ENCODE data around the gene ZSWIM7. TPM values are rescaled to one million over a fixed set of nuclear protein-coding genes. Genes with fewer than 3 reads are reported as not detected.
A peak's percentile ranks its signal among the peaks of the same experiment; 100 is the strongest.

ZSWIM7 gene
- total and polyA plus RNA-seq, 4 experiments from 2014 or later = 30.2 to 66.5 (median 43.9) TPM

DNA sequence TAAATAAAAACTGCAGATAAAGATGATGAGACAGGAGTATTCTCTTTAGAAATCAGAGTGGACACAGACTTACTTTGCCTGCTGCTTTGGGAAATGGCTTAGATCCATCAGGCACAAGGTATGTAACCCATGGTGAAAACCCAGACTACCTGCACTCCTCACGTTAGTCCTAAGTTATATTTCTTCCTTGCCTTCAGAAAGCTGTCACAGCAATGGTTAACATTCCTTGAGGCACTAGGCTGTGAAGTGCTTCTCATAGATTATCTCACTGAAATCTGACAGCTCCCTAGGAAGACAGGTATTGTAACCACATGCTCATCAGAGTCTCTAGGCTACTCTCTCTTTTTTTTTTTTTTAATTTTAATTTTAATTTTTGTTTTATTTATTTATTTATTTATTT, 20.9 kb downstream of the ZSWIM7 start:
- no peak overlapping the region for H3K4me3 Mint-ChIP-seq
- H3K27ac ChIP-seq (ENCODE audit: low read depth, low read length) = no peak overlapping the region
- peaks cover 13% of the 10 kb centered on the region for H3K36me3 ChIP-seq (ENCODE audit: insufficient read depth, low read length)
- intact Hi-C loops (cut with micrococcal nuclease) = no loop called here
- no peaks in the 10 kb centered on the region for H3K9me3 ChIP-seq (ENCODE audit: control insufficient read depth in 1 of 2, low read length in 2 of 2)
- H3K36me3 Mint-ChIP-seq = peaks cover 51 to 53% of the 10 kb centered on the region in 2 donors
- H3K4me1 ChIP-seq (ENCODE audit: insufficient read depth, low read length) = no peaks in the 10 kb centered on the region
- no peak overlapping the region for H3K27ac Mint-ChIP-seq
- ChIA-PET CTCF (ENCODE audit: partially characterized antibody) (no interaction called here), POLR2A (ENCODE audit: partially characterized antibody) (no interaction called here)
- H3K4me3 ChIP-seq (ENCODE audit: low read length in 2 of 2) = no peak overlapping the region
- peaks cover 0 to 4% (median 3%) of the 10 kb centered on the region in 4 donors for H3K4me1 Mint-ChIP-seq
- H3K27me3 ChIP-seq (ENCODE audit: insufficient read depth, low read length) = no peaks in the 10 kb centered on the region
- H3K9me3 Mint-ChIP-seq = no peaks in the 10 kb centered on the region
- no peak for DNase-seq
- H3K27me3 Mint-ChIP-seq = no peaks in the 10 kb centered on the region

DNA sequence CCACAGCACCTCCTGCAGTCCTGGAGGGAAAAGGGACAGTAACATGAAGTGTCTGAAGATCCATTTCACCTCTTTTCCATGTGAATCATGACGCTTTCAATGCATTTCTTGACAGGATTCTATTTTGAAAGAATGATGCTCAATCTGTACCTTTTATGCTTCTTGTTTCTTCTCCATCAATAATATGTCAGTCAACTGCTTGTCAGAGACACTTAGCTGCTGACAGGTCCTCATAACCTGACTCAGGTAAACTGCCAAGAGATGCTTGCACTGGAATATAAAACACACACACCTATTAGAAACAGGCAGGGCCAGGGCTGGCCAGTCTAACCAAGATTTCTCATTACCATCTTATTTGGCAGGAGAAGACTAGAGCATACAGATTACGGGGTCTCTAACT, 21.6 kb downstream of the ZSWIM7 start:
- H3K4me3 Mint-ChIP-seq = no peak overlapping the region
- Histone ChIP-seq H3K9me3 (ENCODE audit: control insufficient read depth in 1 of 2, low read length in 2 of 2) (no peaks in the 10 kb centered on the region), H3K27ac (ENCODE audit: low read depth, low read length) (no peak overlapping the region), H3K4me1 (ENCODE audit: insufficient read depth, low read length) (no peaks in the 10 kb centered on the region), H3K27me3 (ENCODE audit: insufficient read depth, low read length) (no peaks in the 10 kb centered on the region), H3K36me3 (ENCODE audit: insufficient read depth, low read length) (peaks cover 13% of the 10 kb centered on the region), H3K4me3 (ENCODE audit: low read length in 2 of 2) (no peak overlapping the region)
- POLR2A ChIA-PET (ENCODE audit: partially characterized antibody) = no interaction called here
- no peak for DNase-seq
- peaks cover 51% of the 10 kb centered on the region in 2 donors for H3K36me3 Mint-ChIP-seq
- CTCF ChIA-PET (ENCODE audit: partially characterized antibody) = no interaction called here
- no peaks in the 10 kb centered on the region for H3K9me3 Mint-ChIP-seq
- intact Hi-C loops (cut with micrococcal nuclease) = no loop called here
- no peaks in the 10 kb centered on the region for H3K27me3 Mint-ChIP-seq
- H3K4me1 Mint-ChIP-seq = peaks cover 0 to 4% (median 3%) of the 10 kb centered on the region in 4 donors
- peak overlapping the region in 1 of 7 donors; percentile 25 for H3K27ac Mint-ChIP-seq

DNA sequence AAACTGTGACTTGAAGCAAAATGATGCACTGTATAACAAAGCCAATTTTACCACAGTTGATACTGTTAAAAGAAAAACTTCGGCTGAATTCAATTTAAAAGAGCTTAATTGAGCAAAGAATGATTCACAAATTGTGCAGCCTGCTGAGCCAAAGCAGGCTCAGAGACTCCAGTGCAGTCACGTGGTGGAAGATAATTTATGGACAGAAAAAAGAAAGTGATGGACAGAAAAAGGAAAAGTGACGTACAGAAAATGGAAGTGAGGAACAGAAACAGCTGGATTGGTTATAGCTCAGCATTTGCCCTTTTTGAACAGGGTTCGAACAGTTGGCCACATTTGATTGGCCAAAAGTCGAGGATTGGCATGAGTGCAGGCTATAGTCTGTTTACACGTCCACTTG, 25.7 kb downstream of the ZSWIM7 start:
- H3K4me1 Mint-ChIP-seq = peaks cover 0 to 2% (median 0%) of the 10 kb centered on the region in 4 donors
- H3K4me1 ChIP-seq (ENCODE audit: insufficient read depth, low read length) = no peaks in the 10 kb centered on the region
- no peak for DNase-seq
- intact Hi-C loops (cut with micrococcal nuclease) = no loop called here
- peak overlapping the region in 1 of 7 donors; percentile 4 for H3K27ac Mint-ChIP-seq
- ChIA-PET CTCF (ENCODE audit: partially characterized antibody) (no interaction called here), POLR2A (ENCODE audit: partially characterized antibody) (no interaction called here)
- peaks cover 22 to 26% of the 10 kb centered on the region in 2 donors for H3K36me3 Mint-ChIP-seq
- peaks cover 2 to 4% of the 10 kb centered on the region in 2 donors for H3K27me3 Mint-ChIP-seq
- peaks cover 6% of the 10 kb centered on the region for H3K36me3 ChIP-seq (ENCODE audit: insufficient read depth, low read length)
- no peak overlapping the region for H3K4me3 ChIP-seq (ENCODE audit: low read length in 2 of 2)
- no peak overlapping the region for H3K27ac ChIP-seq (ENCODE audit: low read depth, low read length)
- H3K4me3 Mint-ChIP-seq = no peak overlapping the region
- no peaks in the 10 kb centered on the region for H3K9me3 Mint-ChIP-seq
- no peaks in the 10 kb centered on the region for H3K27me3 ChIP-seq (ENCODE audit: insufficient read depth, low read length)
- H3K9me3 ChIP-seq (ENCODE audit: control insufficient read depth in 1 of 2, low read length in 2 of 2) = no peaks in the 10 kb centered on the region

DNA sequence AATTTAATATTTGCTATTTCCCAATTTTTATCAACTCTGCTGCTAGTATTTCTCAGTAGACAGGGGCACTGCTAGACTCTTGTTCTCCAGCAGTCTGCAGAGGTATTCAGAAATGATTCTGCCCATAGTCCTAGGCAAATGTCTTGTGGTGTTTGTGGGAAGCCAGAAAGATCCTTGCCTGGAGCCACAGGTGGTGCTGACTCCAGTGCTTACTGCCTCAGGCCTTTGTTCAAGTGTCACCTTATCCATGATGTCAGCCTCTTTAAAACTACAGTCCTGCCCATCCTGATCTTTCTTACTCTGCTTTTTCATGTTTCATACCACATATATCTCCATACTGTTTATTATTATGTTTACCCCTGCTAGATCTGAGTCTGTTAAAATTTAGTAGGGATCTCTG, 26.5 kb downstream of the ZSWIM7 start:
- peaks cover 0 to 2% (median 0%) of the 10 kb centered on the region in 4 donors for H3K4me1 Mint-ChIP-seq
- Histone ChIP-seq H3K36me3 (ENCODE audit: insufficient read depth, low read length) (peaks cover 5% of the 10 kb centered on the region), H3K9me3 (ENCODE audit: control insufficient read depth in 1 of 2, low read length in 2 of 2) (no peaks in the 10 kb centered on the region), H3K27ac (ENCODE audit: low read depth, low read length) (no peak overlapping the region), H3K27me3 (ENCODE audit: insufficient read depth, low read length) (no peaks in the 10 kb centered on the region), H3K4me3 (ENCODE audit: low read length in 2 of 2) (no peak overlapping the region), H3K4me1 (ENCODE audit: insufficient read depth, low read length) (no peaks in the 10 kb centered on the region)
- no peak for DNase-seq
- POLR2A ChIA-PET (ENCODE audit: partially characterized antibody) = no interaction called here
- H3K27ac Mint-ChIP-seq = peak overlapping the region in 1 of 7 donors; percentile 22
- peaks cover 2 to 4% of the 10 kb centered on the region in 2 donors for H3K27me3 Mint-ChIP-seq
- H3K9me3 Mint-ChIP-seq = no peaks in the 10 kb centered on the region
- intact Hi-C loops (cut with micrococcal nuclease) = no loop called here
- no peak overlapping the region for H3K4me3 Mint-ChIP-seq
- CTCF ChIA-PET (ENCODE audit: partially characterized antibody) = no interaction called here
- H3K36me3 Mint-ChIP-seq = peaks cover 20 to 21% of the 10 kb centered on the region in 2 donors

DNA sequence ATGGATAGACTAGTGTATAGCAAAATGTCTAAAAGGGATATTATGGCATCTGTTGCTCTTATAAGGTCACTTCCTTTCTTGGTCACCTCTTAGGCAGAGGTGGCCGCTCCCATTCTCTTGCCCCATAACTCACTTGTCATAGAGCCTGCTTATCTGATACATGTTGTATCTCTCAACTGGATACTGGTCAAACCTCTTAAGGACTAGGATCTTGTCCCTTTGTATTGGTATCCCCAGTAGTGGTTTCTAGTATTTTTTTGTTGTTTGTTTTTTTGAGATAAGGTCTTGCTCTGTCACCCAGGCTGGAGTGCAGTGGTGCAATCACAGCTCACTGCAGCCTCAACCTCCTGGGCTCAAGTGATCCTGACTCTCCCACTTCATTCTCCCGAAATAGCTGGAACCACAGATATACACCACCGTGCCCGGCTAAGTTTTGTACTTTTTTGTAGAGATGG, 27.0 kb downstream of the ZSWIM7 start:
- Mint-ChIP-seq H3K36me3 (peaks cover 15 to 17% of the 10 kb centered on the region in 2 donors), H3K9me3 (no peaks in the 10 kb centered on the region), H3K27me3 (peaks cover 4 to 5% of the 10 kb centered on the region in 2 donors), H3K27ac (no peak overlapping the region), H3K4me3 (no peak overlapping the region), H3K4me1 (peaks cover 0 to 2% (median 0%) of the 10 kb centered on the region in 4 donors)
- Histone ChIP-seq H3K27ac (ENCODE audit: low read depth, low read length) (no peak overlapping the region), H3K4me3 (ENCODE audit: low read length in 2 of 2) (no peak overlapping the region), H3K27me3 (ENCODE audit: insufficient read depth, low read length) (no peaks in the 10 kb centered on the region), H3K9me3 (ENCODE audit: control insufficient read depth in 1 of 2, low read length in 2 of 2) (no peaks in the 10 kb centered on the region), H3K36me3 (ENCODE audit: insufficient read depth, low read length) (peaks cover under 1% of the 10 kb centered on the region), H3K4me1 (ENCODE audit: insufficient read depth, low read length) (no peaks in the 10 kb centered on the region)
- POLR2A ChIA-PET (ENCODE audit: partially characterized antibody) = no interaction called here
- CTCF ChIA-PET (ENCODE audit: partially characterized antibody) = no interaction called here
- no peak for DNase-seq
- intact Hi-C loops (cut with micrococcal nuclease) = no loop called here

DNA sequence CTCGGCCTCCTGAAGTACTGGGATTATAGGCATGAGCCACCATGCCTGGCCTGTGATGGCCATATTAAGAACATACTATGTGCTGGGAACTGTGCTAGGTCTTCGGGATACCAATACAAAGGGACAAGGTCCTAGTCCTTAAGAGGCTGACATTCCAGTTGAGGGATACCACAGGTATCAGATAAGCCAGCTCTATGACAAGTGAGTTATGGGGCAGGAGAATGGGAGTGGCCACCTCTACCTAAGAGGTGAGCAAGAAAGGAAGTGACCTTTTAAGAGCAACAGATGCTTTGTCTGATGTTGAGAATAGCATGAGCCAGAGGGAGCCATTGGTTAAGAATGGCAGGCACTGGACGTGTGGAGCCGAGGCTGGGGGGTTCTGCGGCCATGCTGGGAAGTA, 27.6 kb downstream of the ZSWIM7 start:
- POLR2A ChIA-PET (ENCODE audit: partially characterized antibody) = no interaction called here
- Histone ChIP-seq H3K4me3 (ENCODE audit: low read length in 2 of 2) (no peak overlapping the region), H3K27ac (ENCODE audit: low read depth, low read length) (no peak overlapping the region), H3K4me1 (ENCODE audit: insufficient read depth, low read length) (no peaks in the 10 kb centered on the region), H3K27me3 (ENCODE audit: insufficient read depth, low read length) (no peaks in the 10 kb centered on the region), H3K36me3 (ENCODE audit: insufficient read depth, low read length) (no peaks in the 10 kb centered on the region), H3K9me3 (ENCODE audit: control insufficient read depth in 1 of 2, low read length in 2 of 2) (no peaks in the 10 kb centered on the region)
- intact Hi-C loops (cut with micrococcal nuclease) = no loop called here
- no peak overlapping the region for H3K4me3 Mint-ChIP-seq
- H3K4me1 Mint-ChIP-seq = peaks cover 0 to 1% (median under 1%) of the 10 kb centered on the region in 4 donors
- no peak overlapping the region for H3K27ac Mint-ChIP-seq
- CTCF ChIA-PET (ENCODE audit: partially characterized antibody) = no interaction called here
- H3K36me3 Mint-ChIP-seq = peaks cover 11 to 12% of the 10 kb centered on the region in 2 donors
- peaks cover 4 to 5% of the 10 kb centered on the region in 2 donors for H3K27me3 Mint-ChIP-seq
- no peak for DNase-seq
- H3K9me3 Mint-ChIP-seq = no peaks in the 10 kb centered on the region

DNA sequence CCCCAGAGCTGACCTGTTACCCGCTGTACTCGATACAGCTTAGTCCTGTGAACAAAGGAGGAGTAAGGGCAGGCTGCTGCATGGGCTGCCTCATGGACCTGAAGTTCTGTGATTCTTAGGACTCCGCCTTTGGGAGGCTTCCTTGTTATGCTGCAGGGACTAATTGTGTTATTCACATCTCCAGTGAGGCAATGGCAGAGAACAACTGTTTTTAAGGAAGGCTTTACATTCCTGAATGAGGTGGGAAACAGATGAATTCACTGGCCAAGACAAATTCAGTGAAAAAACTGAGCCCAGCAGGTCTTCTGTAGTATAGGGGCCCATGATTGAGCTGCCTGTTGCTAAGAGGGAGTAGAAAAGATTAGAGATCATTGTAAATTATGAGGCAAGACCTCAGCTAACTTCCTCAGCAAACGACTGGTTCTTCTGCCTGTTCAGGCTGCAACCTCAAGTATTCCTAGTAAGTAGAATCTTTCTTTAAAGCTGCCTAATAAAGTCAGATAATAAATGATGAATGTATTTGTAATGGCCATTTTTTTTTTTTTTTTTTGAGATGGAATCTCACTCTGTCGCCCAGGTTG, 28.3 kb downstream of the ZSWIM7 start:
- DNase-seq = no peak
- Histone ChIP-seq H3K4me1 (ENCODE audit: insufficient read depth, low read length) (no peaks in the 10 kb centered on the region), H3K36me3 (ENCODE audit: insufficient read depth, low read length) (no peaks in the 10 kb centered on the region), H3K9me3 (ENCODE audit: control insufficient read depth in 1 of 2, low read length in 2 of 2) (no peaks in the 10 kb centered on the region), H3K4me3 (ENCODE audit: low read length in 2 of 2) (no peak overlapping the region), H3K27me3 (ENCODE audit: insufficient read depth, low read length) (no peaks in the 10 kb centered on the region), H3K27ac (ENCODE audit: low read depth, low read length) (no peak overlapping the region)
- H3K9me3 Mint-ChIP-seq = no peaks in the 10 kb centered on the region
- POLR2A ChIA-PET (ENCODE audit: partially characterized antibody) = no interaction called here
- peaks cover 5 to 6% of the 10 kb centered on the region in 2 donors for H3K27me3 Mint-ChIP-seq
- no peak overlapping the region for H3K27ac Mint-ChIP-seq
- H3K4me1 Mint-ChIP-seq = peaks cover 0 to 4% (median 0%) of the 10 kb centered on the region in 4 donors
- peaks cover 7 to 8% of the 10 kb centered on the region in 2 donors for H3K36me3 Mint-ChIP-seq
- CTCF ChIA-PET (ENCODE audit: partially characterized antibody) = no interaction called here
- intact Hi-C loops (cut with micrococcal nuclease) = no loop called here
- no peak overlapping the region for H3K4me3 Mint-ChIP-seq

Data from CD4-positive, alpha-beta memory T cell (primary cell).